ENCODE measurements around the gene KCTD19. TPM values are rescaled to one million over a fixed set of nuclear protein-coding genes. Genes with fewer than 3 reads are reported as not detected.

Gene KCTD19
- total and polyA plus RNA-seq, 5 experiments from 2014 or later: 0.03 TPM; not detected in 4

DNA sequence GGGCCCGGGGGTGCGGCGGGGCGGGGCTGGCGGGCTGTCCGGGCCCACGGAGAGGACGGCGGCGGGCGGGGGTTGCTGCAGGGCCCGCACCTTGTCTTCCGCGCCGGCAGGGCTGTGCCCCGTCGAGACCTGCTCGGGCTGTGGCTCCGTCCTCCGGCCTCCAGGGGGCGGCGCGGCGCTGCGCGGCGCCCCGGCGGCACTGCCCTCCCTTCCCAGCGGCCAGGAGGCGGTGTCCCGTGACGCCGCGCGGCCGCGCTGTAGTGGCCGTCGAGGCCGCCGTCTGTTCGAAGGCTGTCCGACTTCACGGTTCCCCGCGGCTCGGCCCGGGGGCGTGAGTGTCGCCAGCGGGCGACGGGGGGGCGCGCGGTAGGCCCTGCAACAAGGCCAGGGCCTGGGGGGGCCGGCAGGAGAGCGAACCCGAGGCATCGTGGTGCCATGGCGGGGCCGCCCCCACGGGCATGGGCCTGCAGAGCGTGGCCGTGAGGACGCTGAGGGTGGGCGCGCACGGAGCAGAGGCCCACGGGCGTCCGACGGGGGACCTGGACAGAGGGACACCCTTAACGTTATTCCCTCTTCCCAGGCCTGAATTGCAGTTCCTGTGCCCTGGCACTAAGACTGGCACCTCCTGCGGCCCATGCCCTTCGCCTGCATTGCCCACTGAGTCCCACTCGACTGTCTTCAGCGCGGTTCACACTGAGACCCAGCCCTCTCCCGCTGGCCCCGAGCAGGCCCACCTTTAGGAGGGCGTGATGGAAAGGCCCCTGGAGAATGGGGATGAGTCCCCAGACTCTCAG lies 47.0 kb downstream of the KCTD19 start, which contains the start of gene PLEKHG4:
Gene PLEKHG4 (plus strand): TSS at position 237 of the 794 bp plus-strand sequence. CDS start 513 bp downstream, at position 750.
- POLR2A ChIA-PET: interaction anchor here (1.3 kb wide), 1 partner anchor 53 kb away, joined by 4 read pairs; the partner anchor contains the start of gene TMEM208
- no peaks in the 10 kb centered on the region for H3K27me3 Mint-ChIP-seq
- peaks cover 5 to 31% (median 19%) of the 10 kb centered on the region in 4 donors for H3K4me1 Mint-ChIP-seq
- DNase-seq (peak; percentile 69 to 85 (median 77)), ATAC-seq (peak; percentile 95 to 96)
- H3K4me3 Mint-ChIP-seq: peak within 1 kb of the TSS; percentile 76 to 88 (median 82)
- no peaks in the 10 kb centered on the region for H3K9me3 Mint-ChIP-seq
- peaks cover 4 to 21% (median 4%) of the 10 kb centered on the region in 3 donors for H3K36me3 Mint-ChIP-seq
- peak within 1 kb of the TSS; percentile 31 to 87 (median 64) for H3K27ac Mint-ChIP-seq

DNA sequence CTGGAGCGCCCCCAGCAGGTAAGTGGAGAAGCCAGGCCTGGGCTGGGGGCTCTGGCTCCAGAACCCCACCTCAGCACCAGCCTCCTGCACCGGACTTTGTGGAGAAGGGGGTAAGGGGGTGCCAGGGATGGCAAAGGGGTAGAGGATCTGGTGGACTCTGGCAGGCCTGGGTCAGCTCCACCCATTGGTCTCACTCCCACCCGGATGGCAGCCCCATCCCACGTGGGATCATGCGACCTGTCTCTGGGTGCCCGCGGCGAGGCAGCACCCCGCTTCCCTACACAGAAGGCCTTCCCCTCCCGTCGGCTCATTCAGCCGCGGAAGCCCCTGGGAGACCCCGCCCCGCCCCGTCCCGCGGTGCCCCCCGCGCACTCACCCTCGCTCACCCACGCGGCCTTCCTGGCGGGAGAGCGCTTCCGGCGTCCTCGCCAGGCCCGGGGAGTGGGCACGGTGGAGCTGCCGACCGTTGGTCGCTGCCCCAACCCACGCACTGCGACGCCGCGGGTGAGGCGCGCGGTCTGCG lies 47.7 kb downstream of the KCTD19 start:
- DNase-seq: peak in 8 of 10 donors; percentile 17 to 69 (median 42)
- peaks cover 5 to 31% (median 19%) of the 10 kb centered on the region in 4 donors for H3K4me1 Mint-ChIP-seq
- no peaks in the 10 kb centered on the region for H3K9me3 Mint-ChIP-seq
- ATAC-seq: peak; percentile 62 to 67
- peaks cover 4 to 18% (median 4%) of the 10 kb centered on the region in 3 donors for H3K36me3 Mint-ChIP-seq
- H3K4me3 Mint-ChIP-seq: peak overlapping the region; percentile 76 to 88 (median 82)
- no peaks in the 10 kb centered on the region for H3K27me3 Mint-ChIP-seq
- POLR2A ChIA-PET: interaction anchor here (1.0 to 1.3 kb wide), 3 partner anchors 52 to 528 kb away, joined by 3 to 6 read pairs (median 4); partner anchors contain the start of genes RANBP10, TMEM208 and TSNAXIP1
- peak overlapping the region; percentile 31 to 87 (median 64) for H3K27ac Mint-ChIP-seq

GRCh38 chr16:67277999-67278772 lies 48.4 kb downstream of the KCTD19 start:
- DNase-seq (no peak), ATAC-seq (no peak)
- Mint-ChIP-seq H3K36me3 (peaks cover 4 to 18% (median 4%) of the 10 kb centered on the region in 3 donors), H3K27me3 (no peaks in the 10 kb centered on the region), H3K4me3 (peak overlapping the region; percentile 76 to 88 (median 82)), H3K9me3 (no peaks in the 10 kb centered on the region), H3K27ac (peak overlapping the region; percentile 31 to 87 (median 69)), H3K4me1 (peaks cover 5 to 31% (median 19%) of the 10 kb centered on the region in 4 donors)
- POLR2A ChIA-PET: interaction anchor here (1.0 to 1.1 kb wide), 2 partner anchors 51 to 529 kb away, joined by 3 to 6 read pairs; partner anchors contain the start of genes RANBP10, TMEM208 and TSNAXIP1

DNA sequence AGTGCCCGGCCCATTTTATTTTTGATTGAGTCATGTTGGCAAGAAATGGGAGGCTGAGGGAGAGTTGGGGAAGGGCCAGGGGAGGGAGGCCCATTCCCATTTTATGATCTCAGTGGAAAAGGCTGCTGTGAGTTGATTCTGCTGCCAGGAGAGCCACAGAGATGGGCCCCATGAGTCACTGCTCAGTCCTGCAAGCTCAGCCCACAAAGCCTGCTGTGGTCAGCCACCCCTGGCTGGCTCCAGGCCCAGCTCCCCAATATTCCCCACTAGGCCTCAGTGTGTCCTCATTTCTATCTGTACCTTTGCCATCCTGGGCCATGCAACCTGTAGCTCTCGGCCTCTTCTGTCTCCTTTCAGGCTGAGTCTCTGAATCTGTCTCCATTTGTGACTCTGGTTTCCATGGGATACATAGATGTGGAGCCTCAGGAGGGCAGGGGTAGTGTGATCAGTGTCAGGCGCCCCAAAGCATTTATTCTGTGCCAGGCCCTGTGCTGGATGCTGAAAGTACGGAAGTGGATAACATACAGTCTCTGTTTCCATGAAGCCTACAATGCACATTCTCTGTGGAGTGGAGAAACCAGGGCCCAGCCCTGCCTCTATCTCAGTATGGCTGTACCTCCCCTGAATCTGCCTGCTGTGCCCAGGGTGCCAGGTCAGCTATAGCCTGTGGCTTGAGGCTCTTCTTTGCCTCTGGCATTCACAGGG lies 49.1 kb downstream of the KCTD19 start:
- Mint-ChIP-seq H3K4me1 (peaks cover 5 to 31% (median 19%) of the 10 kb centered on the region in 4 donors), H3K9me3 (no peaks in the 10 kb centered on the region), H3K36me3 (peaks cover 0 to 18% (median 0%) of the 10 kb centered on the region in 3 donors), H3K4me3 (peak overlapping the region in 9 of 10 donors; percentile 28 to 77 (median 56)), H3K27me3 (no peaks in the 10 kb centered on the region), H3K27ac (peak overlapping the region; percentile 4 to 82 (median 54))
- no peak for DNase-seq
- POLR2A ChIA-PET: no interaction called here
- no peak for ATAC-seq

GRCh38 chr16:67275321-67275720 lies 51.2 kb downstream of the KCTD19 start:
- Mint-ChIP-seq H3K4me1 (peaks cover 5 to 26% (median 17%) of the 10 kb centered on the region in 4 donors), H3K27ac (peak overlapping the region in 3 of 10 donors; percentile 24 to 46 (median 28)), H3K36me3 (peaks cover 0 to 18% (median 0%) of the 10 kb centered on the region in 3 donors), H3K9me3 (no peaks in the 10 kb centered on the region), H3K27me3 (no peaks in the 10 kb centered on the region), H3K4me3 (peak overlapping the region in 1 of 10 donors; percentile 15)
- DNase-seq: no peak
- ATAC-seq: no peak
- POLR2A ChIA-PET: no interaction called here

- H3K9me3 Mint-ChIP-seq: no peaks in the 10 kb centered on the region
- POLR2A ChIA-PET: interaction anchor here (0.6 kb wide), 1 partner anchor 242 kb away, joined by 3 read pairs; no protein-coding TSS in a partner anchor
- no peaks in the 10 kb centered on the region for H3K27me3 Mint-ChIP-seq
- H3K4me3 Mint-ChIP-seq: no peak overlapping the region
- DNase-seq (no peak), ATAC-seq (no peak)
- H3K36me3 Mint-ChIP-seq: peaks cover 0 to 11% (median 0%) of the 10 kb centered on the region in 3 donors
- peaks cover 0 to 6% (median 2%) of the 10 kb centered on the region in 4 donors for H3K4me1 Mint-ChIP-seq
- no peak overlapping the region for H3K27ac Mint-ChIP-seq
Measured at GRCh38 chr16:67271446-67271845, 55.1 kb downstream of the KCTD19 start.

DNA sequence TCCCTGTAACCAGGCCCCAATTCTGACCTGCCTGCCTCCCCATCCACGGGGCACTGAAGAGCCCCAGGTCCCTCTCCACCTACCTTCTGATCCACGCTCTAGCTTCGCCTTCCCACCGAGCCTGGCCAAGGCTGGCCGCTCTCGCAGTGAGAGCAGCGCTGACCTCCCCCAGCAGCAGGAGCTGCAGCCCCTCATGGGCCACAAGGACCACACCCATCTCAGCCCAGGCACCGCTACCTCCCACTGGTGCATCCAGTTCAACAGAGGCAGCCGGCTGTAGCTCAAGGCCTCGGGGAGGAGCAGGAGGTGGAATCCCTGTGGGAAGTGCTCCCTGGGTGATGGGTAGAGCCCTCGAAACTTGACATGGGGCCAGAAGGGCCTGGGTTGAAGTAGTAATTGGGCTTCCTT lies 55.6 kb downstream of the KCTD19 start:
- H3K36me3 Mint-ChIP-seq: peaks cover 0 to 6% (median 0%) of the 10 kb centered on the region in 3 donors
- H3K4me3 Mint-ChIP-seq: no peak overlapping the region
- H3K27ac Mint-ChIP-seq: no peak overlapping the region
- H3K27me3 Mint-ChIP-seq: peaks cover 0 to under 1% (median 0%) of the 10 kb centered on the region in 5 donors
- no peak for ATAC-seq
- H3K9me3 Mint-ChIP-seq: no peaks in the 10 kb centered on the region
- POLR2A ChIA-PET: interaction anchor here (0.6 kb wide), 1 partner anchor 242 kb away, joined by 3 read pairs; no protein-coding TSS in a partner anchor
- H3K4me1 Mint-ChIP-seq: peaks cover 0 to 3% (median 1%) of the 10 kb centered on the region in 4 donors
- no peak for DNase-seq

DNA sequence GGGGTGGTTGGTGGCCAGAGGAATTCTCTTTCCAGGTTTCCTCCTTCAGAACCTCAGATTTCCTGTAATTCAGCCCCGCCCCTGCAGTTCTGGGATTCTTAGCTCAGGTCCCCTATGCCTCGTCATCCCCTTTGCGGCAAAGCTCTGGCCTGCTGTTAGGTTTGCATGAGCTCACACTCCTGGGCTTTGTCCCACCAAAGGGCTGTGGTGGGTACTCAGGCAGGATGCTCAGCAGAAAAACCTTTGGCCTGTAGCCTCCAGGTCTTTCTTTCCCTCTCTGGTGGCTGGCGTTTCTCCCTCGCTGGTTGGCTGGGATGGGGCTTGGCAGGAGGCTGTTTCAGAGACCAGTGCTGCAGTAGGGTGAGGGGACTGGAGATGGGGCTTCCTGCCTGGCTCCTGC lies 56.8 kb downstream of the KCTD19 start:
- Mint-ChIP-seq H3K4me1 (no peaks in the 10 kb centered on the region), H3K9me3 (no peaks in the 10 kb centered on the region), H3K36me3 (no peaks in the 10 kb centered on the region), H3K4me3 (no peak overlapping the region), H3K27me3 (peaks cover 0 to 3% (median 0%) of the 10 kb centered on the region in 5 donors), H3K27ac (no peak overlapping the region)
- POLR2A ChIA-PET: no interaction called here
- ATAC-seq: no peak
- no peak for DNase-seq

DNA sequence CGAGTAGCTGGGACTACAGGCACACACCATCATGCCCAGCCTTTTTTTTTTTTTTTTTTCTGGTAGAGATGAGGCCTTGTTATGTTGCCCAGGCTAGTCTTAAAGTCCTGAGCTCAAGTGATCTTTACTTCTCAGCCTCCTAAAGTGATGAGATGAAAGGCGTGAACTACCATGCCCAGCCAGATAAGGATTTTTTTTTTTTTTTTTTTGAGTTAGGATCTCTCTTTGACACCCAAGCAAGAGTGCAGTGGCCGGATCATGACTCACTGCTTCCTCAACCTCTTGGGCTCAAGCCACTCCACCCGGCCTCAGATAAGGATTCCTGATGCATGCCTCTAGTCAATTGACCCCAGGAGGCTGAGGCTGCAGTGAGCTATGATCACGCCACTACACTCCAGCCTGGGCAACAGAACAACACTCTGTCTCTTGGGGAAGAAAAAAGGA lies 58.4 kb downstream of the KCTD19 start:
- Mint-ChIP-seq H3K36me3 (no peaks in the 10 kb centered on the region), H3K27ac (no peak overlapping the region), H3K9me3 (no peaks in the 10 kb centered on the region), H3K4me1 (peaks cover 0 to 2% (median 0%) of the 10 kb centered on the region in 4 donors), H3K4me3 (no peak overlapping the region), H3K27me3 (peaks cover 0 to 6% (median 4%) of the 10 kb centered on the region in 5 donors)
- ATAC-seq (no peak), DNase-seq (no peak)
- POLR2A ChIA-PET: no interaction called here

DNA sequence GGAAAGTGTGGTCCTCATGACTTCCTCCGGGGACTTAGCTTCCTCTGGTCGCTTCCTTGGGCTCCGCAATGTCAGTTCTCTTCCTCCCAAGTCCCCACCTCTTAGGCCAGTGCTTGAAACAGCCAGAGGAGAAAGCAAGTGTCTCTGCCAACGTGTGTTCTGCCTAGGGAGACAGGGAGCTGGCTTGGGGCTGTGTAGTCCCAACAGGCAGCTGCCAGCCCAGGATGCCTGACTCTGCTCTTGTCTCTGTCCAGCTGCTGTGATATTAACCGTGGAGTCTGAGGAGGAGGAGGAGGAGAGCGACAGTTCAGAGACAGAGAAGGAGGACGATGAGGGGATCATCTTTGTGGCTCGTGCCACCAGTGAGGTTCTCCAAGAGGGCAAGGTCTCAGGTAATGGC lies 60.7 kb downstream of the KCTD19 start:
- H3K27me3 Mint-ChIP-seq: peaks cover 0 to 28% (median 10%) of the 10 kb centered on the region in 5 donors
- ATAC-seq (no peak), DNase-seq (no peak)
- H3K4me1 Mint-ChIP-seq: peaks cover 0 to 3% (median 0%) of the 10 kb centered on the region in 4 donors
- H3K36me3 Mint-ChIP-seq: no peaks in the 10 kb centered on the region
- H3K9me3 Mint-ChIP-seq: no peaks in the 10 kb centered on the region
- no peak overlapping the region for H3K4me3 Mint-ChIP-seq
- H3K27ac Mint-ChIP-seq: no peak overlapping the region
- POLR2A ChIA-PET: interaction anchor here (0.5 kb wide), 1 partner anchor 703 kb away, joined by 3 read pairs; no protein-coding TSS in a partner anchor

- POLR2A ChIA-PET: no interaction called here
- no peaks in the 10 kb centered on the region for H3K9me3 Mint-ChIP-seq
- DNase-seq (no peak), ATAC-seq (no peak)
- peaks cover 3 to 32% (median 15%) of the 10 kb centered on the region in 5 donors for H3K27me3 Mint-ChIP-seq
- H3K4me1 Mint-ChIP-seq: peaks cover 0 to 5% (median 0%) of the 10 kb centered on the region in 4 donors
- no peaks in the 10 kb centered on the region for H3K36me3 Mint-ChIP-seq
- H3K27ac Mint-ChIP-seq: no peak overlapping the region
- H3K4me3 Mint-ChIP-seq: no peak overlapping the region
Measured at GRCh38 chr16:67264866-67265265, 61.7 kb downstream of the KCTD19 start.

Measured in naive thymus-derived CD8-positive, alpha-beta T cell (primary cell).